HepG2 (cell line): ENCODE data around the gene MMS19. TPM values are rescaled to one million over a fixed set of nuclear protein-coding genes. Genes with fewer than 3 reads are reported as not detected.

Source experiments
- ATAC-seq: fragments of 200-7000 bp; cut with Tn5 transposase; 3 replicates; pipeline ENCODE4 v1.9.1; 2020; ENCODE audit warnings: mild to moderate bottlenecking, moderate library complexity
- BruUV-seq: library from RNA; stranded (reverse); fragments of 400-500 nt; replicated peaks from 2 replicates; lab custom pipeline; 2021; lab: Mats Ljungman, UMichigan
- CTCF ChIA-PET: fragments of 300-600 bp; formaldehyde crosslinking; extraction: SDS; loops from one replicate; lab custom pipeline; 2021; ENCODE audit warnings: low total read pairs, inconsistent platforms, low intra/inter-chr PET ratio; lab: Yijun Ruan, JAX
- POLR2A ChIA-PET: fragments of 350-600 bp; sonication (Branson Sonifier 250); formaldehyde crosslinking; loops from one replicate; lab custom pipeline; 2020; ENCODE audit warnings: antibody characterized with exemption, inconsistent platforms; lab: Yijun Ruan, JAX
- DNase-seq: peaks from one replicate; pipeline ENCODE4 v3.0.0-alpha.2; 2015; ENCODE audit warnings: low spot score
- FAIRE-seq: peaks from 3 replicates; lab custom pipeline; 2011; peaks lifted over from hg19 to GRCh38; lab: Jason Lieb, UNC
- H2AFZ ChIP-seq: one replicate; pipeline ENCODE4 v1.6.1; 2011; ENCODE audit warnings: low read length, inconsistent platforms
- H3K27ac ChIP-seq: fragments of 300-600 bp; 3 replicates; pipeline ENCODE4 v1.8.0; 2011; ENCODE audit warnings: mixed run types, mild to moderate bottlenecking, mixed read lengths, low read length, inconsistent platforms; ENCODE audit not compliant: insufficient read depth; ENCODE audit errors: extremely low read length
- H3K27me3 ChIP-seq, 2 experiments: fragments of 200-600 bp in 1 of 2; 2 replicates in 1 of 2; 3 replicates in 1 of 2; pipeline versions ENCODE4 v1.6.0 to v1.8.0; 2011; ENCODE audit warnings: low read length in 2 of 2, mild to moderate bottlenecking in 2 of 2, moderate library complexity in 2 of 2, inconsistent platforms in 1 of 2; ENCODE audit not compliant: insufficient read depth in 2 of 2, control insufficient read depth in 1 of 2
- H3K36me3 ChIP-seq, 2 experiments: fragments of 200-600 bp in 1 of 2; replicated peaks in 1 of 2; 2 replicates in 1 of 2; 3 replicates in 1 of 2; pipeline versions ENCODE4 v1.5.1 to v1.8.0; 2011; ENCODE audit warnings: low read length in 2 of 2, inconsistent platforms in 1 of 2; ENCODE audit not compliant: insufficient read depth in 2 of 2, control insufficient read depth in 1 of 2
- H3K4me1 ChIP-seq: 2 replicates; pipeline ENCODE4 v1.5.1; 2012; ENCODE audit warnings: low read length, inconsistent platforms; ENCODE audit not compliant: insufficient read depth
- H3K4me2 ChIP-seq: 2 replicates; pipeline ENCODE4 v1.6.0; 2011; ENCODE audit warnings: low read depth, low read length, inconsistent platforms
- H3K4me3 ChIP-seq, 3 experiments: fragments of 200-600 bp in 1 of 3; sonication (generic), shearing (Covaris generic) in 1 of 3; replicated peaks in 1 of 3; 2 replicates each; pipeline ENCODE4 v1.5.1; 2011 to 2016; ENCODE audit warnings: low read length in 3 of 3, inconsistent platforms in 2 of 3, low read depth in 2 of 3, mild to moderate bottlenecking in 2 of 3, control low read depth in 1 of 3, mixed read lengths in 1 of 3; ENCODE audit not compliant: insufficient read depth in 1 of 3
- H3K79me2 ChIP-seq: one replicate; pipeline ENCODE4 v1.6.1; 2011; ENCODE audit warnings: low read length, inconsistent platforms; ENCODE audit not compliant: insufficient read depth
- H3K9ac ChIP-seq: 2 replicates; pipeline ENCODE4 v1.6.0; 2011; ENCODE audit warnings: mild to moderate bottlenecking, low read depth, low read length, inconsistent platforms; ENCODE audit not compliant: insufficient read depth
- H3K9me3 ChIP-seq: 2 replicates; pipeline ENCODE4 v1.5.1; 2012; ENCODE audit warnings: mild to moderate bottlenecking, low read length
- H4K20me1 ChIP-seq: 2 replicates; pipeline ENCODE4 v1.6.0; 2011; ENCODE audit warnings: inconsistent platforms, mild to moderate bottlenecking, low read length, moderate library complexity; ENCODE audit not compliant: insufficient read depth
- DNMT3B ChIP-seq: conservative IDR thresholded peaks from 2 replicates; pipeline ENCODE4 v1.6.1; 2016; ENCODE audit warnings: missing biosample characterization, control low read depth
- KLF9 ChIP-seq: IDR thresholded peaks from 2 replicates; pipeline ENCODE4 v1.6.1; 2016; ENCODE audit warnings: low read depth
- NFKBIZ ChIP-seq: IDR thresholded peaks from 2 replicates; pipeline ENCODE4 v1.6.1; 2018; ENCODE audit warnings: missing genetic modification reagents, missing compliant biosample characterization
- SIN3B ChIP-seq: fragments of 150-350 bp; IDR thresholded peaks from 2 replicates; pipeline ENCODE4 v1.6.1; 2014; ENCODE audit warnings: low read length
- ZFX ChIP-seq: sonication (generic); formaldehyde crosslinking; IDR thresholded peaks from 2 replicates; pipeline ENCODE4 v1.4.0; 2020; ENCODE audit warnings: mild to moderate bottlenecking, low read depth, missing genetic modification reagents, moderate library complexity
- ZKSCAN8 ChIP-seq: IDR thresholded peaks from 2 replicates; pipeline ENCODE4 v1.6.1; 2016; ENCODE audit warnings: borderline replicate concordance, missing genetic modification reagents, missing compliant biosample characterization
- WGBS: methylation state at CpG from one replicate; pipeline ENCODE4 v1.1.6; 2017; ENCODE audit warnings: low lambda C conversion rate; 5-methylcytosine and 5-hydroxymethylcytosine counted together
- in situ Hi-C: cut with HindIII; loops from 2 replicates; pipeline ENCODE4 v1.10.0; 2017; ENCODE audit warnings: low pct_unique_long_range_greater_than_20kb; ENCODE audit not compliant: extremely low pct_ligation_motif_present
- intact Hi-C: fragments of 100-400 bp; cut with micrococcal nuclease; formaldehyde crosslinking; loops from one replicate; pipeline ENCODE4 v1.10.0; 2022; ENCODE audit not compliant: unreplicated experiment
- polyA plus RNA-seq, 8 experiments: library from polyadenylated mRNA; depleted of rRNA in 3 of 8; stranded (reverse) in 7 of 8; unstranded in 1 of 8; fragments of >200 nt; fragmentation: Illumina TruSeq in 4 of 8; extraction: Trizol in 4 of 8; gene quantifications; 2 replicates each; pipeline versions ENCODE4 v1.2.1 to v1.2.3, GENCODE V29; 2011 to 2016; ENCODE audit warnings: low read depth in 4 of 8, missing spikeins in 1 of 8, mixed read lengths in 1 of 8; ENCODE audit not compliant: insufficient read depth in 1 of 8
- total RNA-seq, 5 experiments: library from RNA; depleted of rRNA; stranded (reverse); fragments of >200 nt; fragmentation: Illumina TruSeq; extraction: Trizol; gene quantifications; 2 replicates each; pipeline ENCODE4 v1.2.3, GENCODE V29; 2016; ENCODE audit warnings: low read depth in 1 of 5
- TF ChIP-seq, protein P1 (sequence below): IDR thresholded peaks from 2 replicates; pipeline ENCODE4 v1.6.1; 2016; ENCODE audit warnings: low read depth, missing genetic modification reagents, missing compliant biosample characterization
- TF ChIP-seq, protein P2 (sequence below): sonication (generic); formaldehyde crosslinking; IDR thresholded peaks from 2 replicates; pipeline ENCODE4 v1.4.0; 2020; ENCODE audit warnings: mild to moderate bottlenecking, missing genetic modification reagents
- TF ChIP-seq, protein P3 (sequence below): sonication (generic); formaldehyde crosslinking; IDR thresholded peaks from 2 replicates; pipeline ENCODE4 v1.4.0; 2020; ENCODE audit warnings: missing genetic modification reagents
- TF ChIP-seq, protein P4 (sequence below): sonication (generic); formaldehyde crosslinking; IDR thresholded peaks from 2 replicates; pipeline ENCODE4 v1.4.0; 2020; ENCODE audit warnings: mild to moderate bottlenecking, missing genetic modification reagents
- TF ChIP-seq, protein P5 (sequence below): IDR thresholded peaks from 2 replicates; pipeline ENCODE4 v1.6.1; 2012; ENCODE audit warnings: inconsistent platforms
- TF ChIP-seq, protein P6 (sequence below): sonication (generic); formaldehyde crosslinking; IDR thresholded peaks from 2 replicates; pipeline ENCODE4 v1.4.0; 2020; ENCODE audit warnings: missing genetic modification reagents, borderline replicate concordance

The MMS19 gene
- total and polyA plus RNA-seq, 2 of the 13 experiments (the other 11 are each of a cell fraction or from before 2014, with no cell fraction given), result 76.4 to 107 TPM

DNA sequence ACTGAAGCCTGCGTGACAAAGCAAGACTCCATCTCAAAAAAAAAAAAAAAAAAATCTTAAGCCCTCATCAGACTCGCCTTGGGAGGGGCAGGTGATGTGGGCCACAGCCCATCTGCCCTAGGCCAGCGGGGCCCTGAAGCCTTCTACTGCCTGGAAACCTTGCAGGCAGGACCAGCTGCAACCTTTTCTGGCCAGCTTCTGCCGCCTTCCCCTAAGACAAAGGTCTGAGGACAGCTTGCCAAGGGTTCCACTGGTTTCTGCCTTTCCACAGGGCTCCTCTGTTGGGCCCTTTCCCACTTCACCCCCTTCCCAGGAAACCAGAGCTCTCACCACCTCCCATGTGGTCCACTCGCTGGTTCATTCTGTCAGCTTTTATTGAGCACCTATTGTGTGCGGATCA, 35.7 kb upstream of the MMS19 start:
- Histone ChIP-seq H3K36me3 (no peaks in the 10 kb centered on the region), H4K20me1 (no peaks in the 10 kb centered on the region), H3K27me3 (no peaks in the 10 kb centered on the region), H3K4me2 (no peak overlapping the region), H3K4me3 (no peak overlapping the region), H3K9me3 (no peaks in the 10 kb centered on the region), H2AFZ (no peak overlapping the region), H3K79me2 (no peaks in the 10 kb centered on the region), H3K4me1 (peaks cover 12% of the 10 kb centered on the region), H3K27ac (no peak overlapping the region), H3K9ac (no peak overlapping the region)
- no TSS peak for BruUV-seq
- in situ Hi-C loops, result no loop called here
- 83% methylated on average over 6 of the region's 6 CpGs for WGBS
- FAIRE-seq, result no peak
- ChIA-PET POLR2A (no interaction called here), CTCF (interaction anchor here (1.2 to 1.9 kb wide), 2 partner anchors 20 to 79 kb away, joined by 3 to 13 read pairs; no protein-coding TSS in a partner anchor)
- intact Hi-C loops, result loop anchor here (1.0 kb wide), 2 partner anchors 19 to 41 kb away; no protein-coding TSS in a partner anchor
- ATAC-seq, result no peak
- no peak for TF ChIP-seq ZFX (CRISPR knock-in tag)
- no peak for TF ChIP-seq ZKSCAN8 (CRISPR knock-in tag)
- TF ChIP-seq SIN3B, result no peak
- TF ChIP-seq, protein P1, sequence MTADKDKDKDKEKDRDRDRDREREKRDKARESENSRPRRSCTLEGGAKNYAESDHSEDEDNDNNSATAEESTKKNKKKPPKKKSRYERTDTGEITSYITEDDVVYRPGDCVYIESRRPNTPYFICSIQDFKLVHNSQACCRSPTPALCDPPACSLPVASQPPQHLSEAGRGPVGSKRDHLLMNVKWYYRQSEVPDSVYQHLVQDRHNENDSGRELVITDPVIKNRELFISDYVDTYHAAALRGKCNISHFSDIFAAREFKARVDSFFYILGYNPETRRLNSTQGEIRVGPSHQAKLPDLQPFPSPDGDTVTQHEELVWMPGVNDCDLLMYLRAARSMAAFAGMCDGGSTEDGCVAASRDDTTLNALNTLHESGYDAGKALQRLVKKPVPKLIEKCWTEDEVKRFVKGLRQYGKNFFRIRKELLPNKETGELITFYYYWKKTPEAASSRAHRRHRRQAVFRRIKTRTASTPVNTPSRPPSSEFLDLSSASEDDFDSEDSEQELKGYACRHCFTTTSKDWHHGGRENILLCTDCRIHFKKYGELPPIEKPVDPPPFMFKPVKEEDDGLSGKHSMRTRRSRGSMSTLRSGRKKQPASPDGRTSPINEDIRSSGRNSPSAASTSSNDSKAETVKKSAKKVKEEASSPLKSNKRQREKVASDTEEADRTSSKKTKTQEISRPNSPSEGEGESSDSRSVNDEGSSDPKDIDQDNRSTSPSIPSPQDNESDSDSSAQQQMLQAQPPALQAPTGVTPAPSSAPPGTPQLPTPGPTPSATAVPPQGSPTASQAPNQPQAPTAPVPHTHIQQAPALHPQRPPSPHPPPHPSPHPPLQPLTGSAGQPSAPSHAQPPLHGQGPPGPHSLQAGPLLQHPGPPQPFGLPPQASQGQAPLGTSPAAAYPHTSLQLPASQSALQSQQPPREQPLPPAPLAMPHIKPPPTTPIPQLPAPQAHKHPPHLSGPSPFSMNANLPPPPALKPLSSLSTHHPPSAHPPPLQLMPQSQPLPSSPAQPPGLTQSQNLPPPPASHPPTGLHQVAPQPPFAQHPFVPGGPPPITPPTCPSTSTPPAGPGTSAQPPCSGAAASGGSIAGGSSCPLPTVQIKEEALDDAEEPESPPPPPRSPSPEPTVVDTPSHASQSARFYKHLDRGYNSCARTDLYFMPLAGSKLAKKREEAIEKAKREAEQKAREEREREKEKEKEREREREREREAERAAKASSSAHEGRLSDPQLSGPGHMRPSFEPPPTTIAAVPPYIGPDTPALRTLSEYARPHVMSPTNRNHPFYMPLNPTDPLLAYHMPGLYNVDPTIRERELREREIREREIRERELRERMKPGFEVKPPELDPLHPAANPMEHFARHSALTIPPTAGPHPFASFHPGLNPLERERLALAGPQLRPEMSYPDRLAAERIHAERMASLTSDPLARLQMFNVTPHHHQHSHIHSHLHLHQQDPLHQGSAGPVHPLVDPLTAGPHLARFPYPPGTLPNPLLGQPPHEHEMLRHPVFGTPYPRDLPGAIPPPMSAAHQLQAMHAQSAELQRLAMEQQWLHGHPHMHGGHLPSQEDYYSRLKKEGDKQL, result no peak
- TF ChIP-seq, protein P2, sequence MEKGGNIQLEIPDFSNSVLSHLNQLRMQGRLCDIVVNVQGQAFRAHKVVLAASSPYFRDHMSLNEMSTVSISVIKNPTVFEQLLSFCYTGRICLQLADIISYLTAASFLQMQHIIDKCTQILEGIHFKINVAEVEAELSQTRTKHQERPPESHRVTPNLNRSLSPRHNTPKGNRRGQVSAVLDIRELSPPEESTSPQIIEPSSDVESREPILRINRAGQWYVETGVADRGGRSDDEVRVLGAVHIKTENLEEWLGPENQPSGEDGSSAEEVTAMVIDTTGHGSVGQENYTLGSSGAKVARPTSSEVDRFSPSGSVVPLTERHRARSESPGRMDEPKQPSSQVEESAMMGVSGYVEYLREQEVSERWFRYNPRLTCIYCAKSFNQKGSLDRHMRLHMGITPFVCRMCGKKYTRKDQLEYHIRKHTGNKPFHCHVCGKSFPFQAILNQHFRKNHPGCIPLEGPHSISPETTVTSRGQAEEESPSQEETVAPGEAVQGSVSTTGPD, result no peak
- TF ChIP-seq, protein P3, sequence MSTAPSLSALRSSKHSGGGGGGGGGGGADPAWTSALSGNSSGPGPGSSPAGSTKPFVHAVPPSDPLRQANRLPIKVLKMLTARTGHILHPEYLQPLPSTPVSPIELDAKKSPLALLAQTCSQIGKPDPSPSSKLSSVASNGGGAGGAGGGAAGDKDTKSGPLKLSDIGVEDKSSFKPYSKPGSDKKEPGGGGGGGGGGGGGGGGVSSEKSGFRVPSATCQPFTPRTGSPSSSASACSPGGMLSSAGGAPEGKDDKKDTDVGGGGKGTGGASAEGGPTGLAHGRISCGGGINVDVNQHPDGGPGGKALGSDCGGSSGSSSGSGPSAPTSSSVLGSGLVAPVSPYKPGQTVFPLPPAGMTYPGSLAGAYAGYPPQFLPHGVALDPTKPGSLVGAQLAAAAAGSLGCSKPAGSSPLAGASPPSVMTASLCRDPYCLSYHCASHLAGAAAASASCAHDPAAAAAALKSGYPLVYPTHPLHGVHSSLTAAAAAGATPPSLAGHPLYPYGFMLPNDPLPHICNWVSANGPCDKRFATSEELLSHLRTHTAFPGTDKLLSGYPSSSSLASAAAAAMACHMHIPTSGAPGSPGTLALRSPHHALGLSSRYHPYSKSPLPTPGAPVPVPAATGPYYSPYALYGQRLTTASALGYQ (CRISPR knock-in tag), result no peak
- TF ChIP-seq, protein P4, sequence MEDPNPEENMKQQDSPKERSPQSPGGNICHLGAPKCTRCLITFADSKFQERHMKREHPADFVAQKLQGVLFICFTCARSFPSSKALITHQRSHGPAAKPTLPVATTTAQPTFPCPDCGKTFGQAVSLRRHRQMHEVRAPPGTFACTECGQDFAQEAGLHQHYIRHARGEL, result no peak
- no peak for TF ChIP-seq KLF9 (CRISPR knock-in tag)
- no peak for TF ChIP-seq DNMT3B
- no peak for TF ChIP-seq NFKBIZ (CRISPR knock-in tag)
- TF ChIP-seq, protein P5, sequence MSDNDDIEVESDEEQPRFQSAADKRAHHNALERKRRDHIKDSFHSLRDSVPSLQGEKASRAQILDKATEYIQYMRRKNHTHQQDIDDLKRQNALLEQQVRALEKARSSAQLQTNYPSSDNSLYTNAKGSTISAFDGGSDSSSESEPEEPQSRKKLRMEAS, result no peak
- TF ChIP-seq, protein P6, sequence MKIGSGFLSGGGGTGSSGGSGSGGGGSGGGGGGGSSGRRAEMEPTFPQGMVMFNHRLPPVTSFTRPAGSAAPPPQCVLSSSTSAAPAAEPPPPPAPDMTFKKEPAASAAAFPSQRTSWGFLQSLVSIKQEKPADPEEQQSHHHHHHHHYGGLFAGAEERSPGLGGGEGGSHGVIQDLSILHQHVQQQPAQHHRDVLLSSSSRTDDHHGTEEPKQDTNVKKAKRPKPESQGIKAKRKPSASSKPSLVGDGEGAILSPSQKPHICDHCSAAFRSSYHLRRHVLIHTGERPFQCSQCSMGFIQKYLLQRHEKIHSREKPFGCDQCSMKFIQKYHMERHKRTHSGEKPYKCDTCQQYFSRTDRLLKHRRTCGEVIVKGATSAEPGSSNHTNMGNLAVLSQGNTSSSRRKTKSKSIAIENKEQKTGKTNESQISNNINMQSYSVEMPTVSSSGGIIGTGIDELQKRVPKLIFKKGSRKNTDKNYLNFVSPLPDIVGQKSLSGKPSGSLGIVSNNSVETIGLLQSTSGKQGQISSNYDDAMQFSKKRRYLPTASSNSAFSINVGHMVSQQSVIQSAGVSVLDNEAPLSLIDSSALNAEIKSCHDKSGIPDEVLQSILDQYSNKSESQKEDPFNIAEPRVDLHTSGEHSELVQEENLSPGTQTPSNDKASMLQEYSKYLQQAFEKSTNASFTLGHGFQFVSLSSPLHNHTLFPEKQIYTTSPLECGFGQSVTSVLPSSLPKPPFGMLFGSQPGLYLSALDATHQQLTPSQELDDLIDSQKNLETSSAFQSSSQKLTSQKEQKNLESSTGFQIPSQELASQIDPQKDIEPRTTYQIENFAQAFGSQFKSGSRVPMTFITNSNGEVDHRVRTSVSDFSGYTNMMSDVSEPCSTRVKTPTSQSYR (CRISPR knock-in tag), result no peak
- no peak for DNase-seq
